ENCODE data around the gene CLTCL1. TPM values are rescaled to one million over a fixed set of nuclear protein-coding genes. Genes with fewer than 3 reads are reported as not detected.

Gene CLTCL1
- total RNA-seq, 4 donors from 2014 or later: 111 to 311 (median 215) TPM

GRCh38 chr22:19139001-19139356 is 152.5 kb downstream of the CLTCL1 start:
- no peaks in the 10 kb centered on the region for H3K9me3 ChIP-seq
- ATAC-seq: no peak
- no peak for TF ChIP-seq CTCF (IDR thresholded peaks at IDR 0.05 in 4 of 5, conservative IDR thresholded peaks at IDR 0.05 in 1 of 5)
- TF ChIP-seq POLR2A (IDR thresholded peaks at IDR 0.05): no peak
- H3K4me1 ChIP-seq: peaks cover 8 to 11% of the 10 kb centered on the region in 2 donors
- intact Hi-C loops (cut with DNase I; ENCODE audit: low total_unique reads) (no loop called here), in situ Hi-C loops (cut with MboI; ENCODE audit: low sequenced_read_pairs in 4 of 4) (loop anchor here in 1 of 4 donors (25.0 kb wide), 1 partner anchor 498 kb away; no protein-coding TSS in a partner anchor)
- H3K4me3 ChIP-seq: no peak overlapping the region
- no peaks in the 10 kb centered on the region for H3K27me3 ChIP-seq
- no peak overlapping the region for H3K27ac ChIP-seq
- no peak for DNase-seq
- H3K36me3 ChIP-seq: peaks cover 0 to 77% of the 10 kb centered on the region in 2 donors

- in situ Hi-C loops (cut with MboI; ENCODE audit: low sequenced_read_pairs in 4 of 4) (loop anchor here in 1 of 4 donors (25.0 kb wide), 1 partner anchor 499 kb away; no protein-coding TSS in a partner anchor), intact Hi-C loops (cut with DNase I; ENCODE audit: low total_unique reads) (no loop called here)
- TF ChIP-seq POLR2A (IDR thresholded peaks at IDR 0.05): no peak
- no peak for TF ChIP-seq CTCF (IDR thresholded peaks at IDR 0.05 in 4 of 5, conservative IDR thresholded peaks at IDR 0.05 in 1 of 5)
- ATAC-seq: no peak
- no peak for DNase-seq
- H3K36me3 ChIP-seq: peaks cover 0 to 82% of the 10 kb centered on the region in 2 donors
- peaks cover 2 to 5% of the 10 kb centered on the region in 2 donors for H3K4me1 ChIP-seq
- no peaks in the 10 kb centered on the region for H3K27me3 ChIP-seq
- no peak overlapping the region for H3K4me3 ChIP-seq
- H3K27ac ChIP-seq: no peak overlapping the region
- H3K9me3 ChIP-seq: no peaks in the 10 kb centered on the region
These were observed 153.1 kb downstream of the CLTCL1 start for GRCh38 chr22:19138217-19139000.

- no peak overlapping the region for H3K4me3 ChIP-seq
- TF ChIP-seq POLR2A (IDR thresholded peaks at IDR 0.05) (no peak), CTCF (IDR thresholded peaks at IDR 0.05 in 4 of 5, conservative IDR thresholded peaks at IDR 0.05 in 1 of 5) (no peak)
- peaks cover 0 to 3% of the 10 kb centered on the region in 2 donors for H3K4me1 ChIP-seq
- H3K27me3 ChIP-seq: no peaks in the 10 kb centered on the region
- no peak overlapping the region for H3K27ac ChIP-seq
- peaks cover 0 to 85% of the 10 kb centered on the region in 2 donors for H3K36me3 ChIP-seq
- H3K9me3 ChIP-seq: no peaks in the 10 kb centered on the region
- in situ Hi-C loops (cut with MboI; ENCODE audit: low sequenced_read_pairs in 4 of 4) (loop anchor here in 1 of 4 donors (25.0 kb wide), 1 partner anchor 500 kb away; no protein-coding TSS in a partner anchor), intact Hi-C loops (cut with DNase I; ENCODE audit: low total_unique reads) (no loop called here)
- ATAC-seq: no peak
- DNase-seq: no peak
These were observed 153.9 kb downstream of the CLTCL1 start for GRCh38 chr22:19137384-19138216.

- in situ Hi-C loops (cut with MboI; ENCODE audit: low sequenced_read_pairs in 4 of 4) (loop anchor here in 1 of 4 donors (25.0 kb wide), 1 partner anchor 500 kb away; no protein-coding TSS in a partner anchor), intact Hi-C loops (cut with DNase I; ENCODE audit: low total_unique reads) (no loop called here)
- Histone ChIP-seq H3K36me3 (peaks cover 0 to 78% of the 10 kb centered on the region in 2 donors), H3K27ac (peak overlapping the region in 1 of 4 donors; percentile 75), H3K27me3 (no peaks in the 10 kb centered on the region), H3K4me1 (peaks cover 0 to 3% of the 10 kb centered on the region in 2 donors), H3K9me3 (no peaks in the 10 kb centered on the region), H3K4me3 (no peak overlapping the region)
- DNase-seq: no peak
- ATAC-seq: no peak
- no peak for TF ChIP-seq POLR2A (IDR thresholded peaks at IDR 0.05)
- TF ChIP-seq CTCF (IDR thresholded peaks at IDR 0.05 in 4 of 5, conservative IDR thresholded peaks at IDR 0.05 in 1 of 5): no peak
These were observed 154.6 kb downstream of the CLTCL1 start for GRCh38 chr22:19136915-19137314.

Measured in gastrocnemius medialis (tissue), 4 donors.